Renal cortical epithelial cell (primary cell): Measurements from ENCODE around the gene CRIP2. TPM values are rescaled to one million over a fixed set of nuclear protein-coding genes. Genes with fewer than 3 reads are reported as not detected.

ENCODE experiments used
- DNase-seq: peaks from one replicate; pipeline ENCODE4 v3.0.0-alpha.2; 2011; ENCODE audit warnings: low read depth
- total RNA-seq: library from RNA; depleted of rRNA; stranded (reverse); fragments of >200 nt; gene quantifications from 2 replicates; pipeline ENCODE4 v1.2.3, GENCODE V29; 2014

The CRIP2 gene
- total RNA-seq, 1 donor from 2014 or later = 206 TPM

- no peak for DNase-seq
Measured at GRCh38 chr14:105461903-105462302, 12.7 kb upstream of the CRIP2 start.

- DNase-seq = no peak
Measured at GRCh38 chr14:105464501-105464900, 10.1 kb upstream of the CRIP2 start.

GRCh38 chr14:105465209-105466031 lies 9.2 kb upstream of the CRIP2 start:
- DNase-seq = no peak

- no peak for DNase-seq
Measured at GRCh38 chr14:105466531-105467248, 7.9 kb upstream of the CRIP2 start.

- no peak for DNase-seq
Measured at GRCh38 chr14:105467249-105467941, 7.2 kb upstream of the CRIP2 start.

GRCh38 chr14:105467942-105468471 lies 6.6 kb upstream of the CRIP2 start:
- DNase-seq = no peak

- DNase-seq = no peak
Measured at GRCh38 chr14:105468621-105469241, 5.9 kb upstream of the CRIP2 start.

GRCh38 chr14:105469456-105470349 lies 4.9 kb upstream of the CRIP2 start:
- DNase-seq = no peak

GRCh38 chr14:105470350-105471296 lies 4.0 kb upstream of the CRIP2 start:
- DNase-seq = no peak

GRCh38 chr14:105471297-105471821 lies 3.3 kb upstream of the CRIP2 start:
- DNase-seq = no peak

GRCh38 chr14:105471823-105472485 lies 2.7 kb upstream of the CRIP2 start:
- no peak for DNase-seq

GRCh38 chr14:105472486-105472991 lies 2.1 kb upstream of the CRIP2 start:
- no peak for DNase-seq

- DNase-seq = peak; percentile 44
Measured at GRCh38 chr14:105473033-105473676, 1.5 kb upstream of the CRIP2 start.

GRCh38 chr14:105473677-105474482 lies 741 bp upstream of the CRIP2 start:
- DNase-seq = peak; percentile 86

GRCh38 chr14:105475269-105476096 lies 862 bp downstream of the CRIP2 start:
- DNase-seq = peak; percentile 53
